Activated gamma-delta T cell treated with Interleukin-2 at 50 U/mL for 16 hours (primary cell): Measurements from ENCODE around the gene NDUFV1.
"Not testable (repeated sequence)": the region's sequence is repeated elsewhere in the genome, so short reads cannot be mapped to it uniquely, and the experiment has no call there.

ENCODE experiments used
- DNase-seq: peaks from one replicate; pipeline ENCODE4 v3.0.0-alpha.2; 2020

The NDUFV1 gene

GRCh38 chr11:67606492-67607295 lies at the start of gene NDUFV1:
NDUFV1 (plus strand) TSS chr11:67606936; CDS start chr11:67607005, 69 bp downstream.
- DNase-seq: peak; percentile 96

DNA sequence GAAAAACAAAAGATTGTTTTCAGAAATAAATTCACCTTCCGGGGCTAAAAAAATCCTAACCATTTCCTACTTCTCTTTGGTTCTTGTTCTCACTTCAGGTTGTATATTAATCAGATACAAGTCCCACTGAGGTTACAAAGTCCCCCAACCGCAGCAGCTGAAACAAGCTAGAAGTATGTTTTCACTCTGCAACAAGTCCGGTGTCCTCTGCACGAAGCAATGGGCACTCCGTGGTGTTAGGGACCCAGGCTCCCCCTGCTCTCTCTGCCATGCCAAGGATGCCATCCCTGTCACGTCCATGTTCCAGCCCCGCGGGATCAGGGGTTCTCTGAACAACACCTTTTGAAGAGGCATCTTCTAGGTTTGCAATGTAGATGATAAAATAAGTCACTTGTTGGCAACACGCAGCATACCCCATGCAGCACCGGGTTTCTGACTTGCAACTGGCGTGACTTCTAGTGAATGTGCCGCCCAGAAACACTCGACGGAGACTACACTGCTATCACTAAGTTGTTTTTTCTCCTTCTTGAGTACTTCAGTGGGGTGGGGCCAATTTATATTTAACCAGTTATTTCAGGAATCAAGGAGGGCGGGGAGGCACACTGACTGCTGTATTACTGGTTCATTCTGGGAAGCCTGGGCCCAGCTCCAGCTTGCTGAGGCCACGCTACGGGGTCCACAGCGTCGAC lies 48.5 kb upstream of the NDUFV1 start:
- no peak for DNase-seq

GRCh38 chr11:67561971-67562619 lies 44.6 kb upstream of the NDUFV1 start:
- no peak for DNase-seq

DNA sequence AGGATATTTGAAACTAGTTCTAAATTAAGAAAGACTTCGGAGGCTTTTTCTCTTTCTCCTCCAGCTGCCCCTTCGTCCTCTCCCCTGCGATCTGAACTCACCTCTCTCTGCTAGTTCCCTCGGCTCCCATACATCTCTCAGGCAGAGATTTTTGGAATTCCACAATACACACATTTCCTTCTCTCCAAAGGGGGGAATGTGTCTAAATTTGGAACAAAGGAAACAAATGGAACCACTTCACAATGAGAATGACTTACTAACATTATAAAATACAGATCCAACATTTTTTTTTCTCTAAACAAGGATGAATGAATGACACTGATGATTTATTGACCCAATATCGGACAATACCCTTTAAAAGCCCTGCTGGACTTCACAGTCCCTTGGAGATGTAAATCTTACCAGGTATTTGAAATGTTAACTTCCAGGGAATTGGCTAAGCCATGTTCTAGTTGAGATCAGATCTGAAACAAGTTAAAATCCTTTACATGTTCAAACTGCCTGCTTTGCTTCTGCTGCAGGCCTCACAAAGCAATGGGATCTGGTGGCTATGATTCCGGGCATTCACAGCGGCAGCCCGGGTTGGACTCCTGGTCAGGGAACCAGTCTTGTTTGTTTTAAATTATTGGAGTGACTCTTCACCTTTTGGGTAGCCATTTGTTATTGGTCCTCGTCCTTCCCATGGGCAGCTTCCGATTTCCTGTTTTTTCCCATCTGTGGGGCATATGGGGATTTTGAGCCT lies 43.6 kb upstream of the NDUFV1 start:
- DNase-seq: no peak

- DNase-seq: not testable (repeated sequence)
These were observed 43.0 kb upstream of the NDUFV1 start for GRCh38 chr11:67563705-67564114.

DNA sequence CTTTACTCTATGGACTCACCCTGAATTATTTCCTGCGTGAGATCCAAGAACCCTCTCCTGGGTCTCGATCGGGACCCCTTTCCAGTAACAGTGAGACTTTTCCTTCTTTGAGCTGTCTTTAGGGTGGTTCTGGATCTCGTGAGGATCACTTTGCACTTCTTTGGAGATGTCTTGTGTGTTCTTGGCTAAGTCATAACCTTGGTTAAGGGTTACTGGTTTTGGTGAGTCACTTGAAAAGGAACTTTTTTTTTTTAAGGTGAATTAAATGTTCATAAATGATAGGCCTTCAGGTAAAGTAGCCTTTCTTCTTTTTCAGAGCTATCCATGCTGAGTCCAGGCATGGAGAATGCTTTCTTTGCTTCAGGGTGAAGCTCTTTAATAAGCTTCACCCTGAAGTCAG lies 42.5 kb upstream of the NDUFV1 start:
- DNase-seq: no peak

DNA sequence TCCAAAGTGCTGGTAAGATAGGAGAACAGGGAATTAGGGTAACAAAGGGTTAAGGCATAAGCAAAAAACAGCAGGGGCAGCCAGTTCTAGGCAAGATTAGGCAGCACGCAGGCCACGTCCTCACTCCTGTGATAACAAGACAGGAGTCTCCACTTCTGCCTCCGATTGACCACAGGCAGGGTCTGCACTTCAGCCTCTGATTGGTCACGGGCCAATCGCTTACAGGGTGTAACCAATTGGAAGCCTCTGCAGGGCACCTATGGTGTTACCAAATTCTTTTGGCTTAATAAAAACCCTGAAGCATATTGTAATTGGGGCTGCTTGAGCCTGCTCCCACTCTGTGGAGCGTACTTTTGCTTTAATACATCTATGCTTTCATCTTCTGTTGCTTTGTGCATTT lies 35.3 kb upstream of the NDUFV1 start:
- no peak for DNase-seq

GRCh38 chr11:67572305-67572704 lies 34.4 kb upstream of the NDUFV1 start:
- no peak for DNase-seq

DNA sequence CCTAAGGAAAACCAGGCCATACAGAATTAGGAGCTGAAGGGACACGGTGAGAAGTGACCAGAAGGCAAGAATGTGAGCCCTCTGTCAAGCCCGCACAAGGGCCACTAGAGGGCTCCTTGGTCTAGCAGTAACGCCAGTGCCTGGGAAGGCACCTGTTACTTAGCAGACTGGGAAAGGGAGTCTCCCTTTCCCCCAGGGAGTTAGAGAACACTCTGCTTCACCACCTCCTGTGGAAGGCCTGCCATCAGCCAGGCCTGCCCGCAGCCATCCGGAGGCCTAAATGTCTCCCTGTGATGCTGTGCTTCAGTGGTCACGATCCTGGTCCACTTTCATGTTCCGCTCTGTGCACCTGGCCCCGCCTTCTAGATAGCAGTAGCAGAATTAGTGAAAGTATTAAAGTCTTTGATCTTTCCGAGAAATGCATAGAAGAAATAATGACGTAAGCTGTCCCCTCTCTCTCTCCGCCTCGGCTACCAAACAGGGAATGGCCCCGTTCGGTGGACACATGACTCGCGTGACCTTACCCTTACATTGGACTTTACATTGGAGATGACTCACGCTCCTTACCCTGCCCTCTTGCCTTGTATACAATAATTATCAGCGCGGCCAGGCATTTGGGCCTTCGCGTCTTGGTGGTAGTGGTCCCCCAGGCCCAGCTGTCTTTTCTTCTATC lies 33.9 kb upstream of the NDUFV1 start:
- no peak for DNase-seq

DNA sequence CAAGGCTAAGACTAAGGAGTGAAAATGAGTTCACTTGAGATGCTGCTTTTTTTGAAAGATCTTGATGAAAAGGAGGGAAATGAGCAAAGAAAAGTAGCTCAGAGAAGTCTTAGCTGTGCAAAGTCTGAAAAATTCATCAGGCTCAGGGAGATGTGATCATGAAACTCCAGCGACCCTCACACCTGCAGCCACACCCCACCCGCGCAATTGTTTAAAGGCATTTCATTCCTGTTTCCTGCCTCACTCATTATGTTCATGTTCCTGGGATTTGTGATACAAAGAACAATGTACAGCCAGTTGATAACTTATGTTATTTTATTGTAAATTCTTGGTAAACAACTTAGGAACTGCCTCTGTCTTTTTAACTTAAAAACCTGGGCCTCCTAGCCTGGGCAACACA lies 31.8 kb upstream of the NDUFV1 start:
- no peak for DNase-seq

- DNase-seq: no peak
These were observed 29.8 kb upstream of the NDUFV1 start for GRCh38 chr11:67576735-67577475.

DNA sequence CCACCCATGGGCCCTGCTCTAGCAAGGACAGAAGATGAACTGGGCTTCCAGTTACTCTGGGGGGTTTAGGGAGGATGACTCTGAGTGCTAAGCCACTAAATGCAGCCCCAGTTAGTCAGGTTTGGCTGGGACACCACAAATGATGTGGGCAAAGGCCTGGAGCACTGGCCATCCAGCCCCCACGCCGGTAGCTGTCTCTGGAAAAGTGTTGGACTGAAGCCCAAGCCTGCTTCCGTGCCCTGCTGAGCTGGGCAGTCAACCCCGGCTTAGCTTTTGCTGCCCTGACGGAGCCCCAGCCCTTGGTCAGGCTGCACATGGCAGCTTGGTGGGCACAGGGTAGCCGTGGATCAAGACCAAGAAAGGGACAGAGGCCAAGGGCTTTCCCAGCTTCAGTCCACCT lies 28.8 kb upstream of the NDUFV1 start:
- no peak for DNase-seq

DNA sequence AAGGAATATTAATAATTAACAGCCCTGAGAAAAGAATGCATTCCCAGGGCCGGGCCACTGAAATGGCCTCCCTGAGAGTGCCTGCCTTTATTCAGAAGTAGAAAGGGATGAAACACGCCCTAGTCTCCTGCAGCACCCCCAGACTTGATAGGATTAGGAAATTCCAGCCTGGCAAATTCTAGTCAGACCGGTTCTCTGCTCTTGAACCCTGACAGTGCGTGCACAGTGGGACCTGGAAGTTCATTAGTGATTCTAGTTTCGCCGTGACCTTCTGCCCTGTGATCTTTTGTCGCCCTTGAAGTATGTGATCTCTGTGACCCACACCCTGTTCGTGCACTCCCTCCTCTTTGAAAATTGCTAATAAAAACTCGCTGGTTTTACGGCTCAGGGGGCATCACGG lies 25.3 kb upstream of the NDUFV1 start:
- DNase-seq: no peak

GRCh38 chr11:67582011-67582410 lies 24.7 kb upstream of the NDUFV1 start:
- no peak for DNase-seq

DNA sequence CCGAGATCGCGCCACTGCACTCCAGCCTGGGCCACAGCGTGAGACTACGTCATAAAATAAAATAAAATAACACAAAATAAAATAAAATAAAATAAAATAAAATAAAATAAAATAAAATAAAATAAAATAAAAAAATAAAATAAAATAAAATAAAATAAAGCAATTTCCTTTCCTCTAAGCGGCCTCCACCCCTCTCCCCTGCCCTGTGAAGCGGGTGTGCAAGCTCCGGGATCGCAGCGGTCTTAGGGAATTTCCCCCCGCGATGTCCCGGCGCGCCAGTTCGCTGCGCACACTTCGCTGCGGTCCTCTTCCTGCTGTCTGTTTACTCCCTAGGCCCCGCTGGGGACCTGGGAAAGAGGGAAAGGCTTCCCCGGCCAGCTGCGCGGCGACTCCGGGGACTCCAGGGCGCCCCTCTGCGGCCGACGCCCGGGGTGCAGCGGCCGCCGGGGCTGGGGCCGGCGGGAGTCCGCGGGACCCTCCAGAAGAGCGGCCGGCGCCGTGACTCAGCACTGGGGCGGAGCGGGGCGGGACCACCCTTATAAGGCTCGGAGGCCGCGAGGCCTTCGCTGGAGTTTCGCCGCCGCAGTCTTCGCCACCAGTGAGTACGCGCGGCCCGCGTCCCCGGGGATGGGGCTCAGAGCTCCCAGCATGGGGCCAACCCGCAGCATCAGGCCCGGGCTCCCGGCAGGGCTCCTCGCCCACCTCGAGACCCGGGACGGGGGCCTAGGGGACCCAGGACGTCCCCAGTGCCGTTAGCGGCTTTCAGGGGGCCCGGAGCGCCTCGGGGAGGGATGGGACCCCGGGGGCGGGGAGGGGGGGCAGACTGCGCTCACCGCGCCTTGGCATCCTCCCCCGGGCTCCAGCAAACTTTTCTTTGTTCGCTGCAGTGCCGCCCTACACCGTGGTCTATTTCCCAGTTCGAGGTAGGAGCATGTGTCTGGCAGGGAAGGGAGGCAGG lies 23.2 kb upstream of the NDUFV1 start, which contains the start of gene GSTP1:
GSTP1 (plus strand) TSS at position 566 of the 958 bp plus-strand sequence; CDS start at position 598, 32 bp downstream.
- peak; percentile 77 for DNase-seq

- no peak for DNase-seq
These were observed 22.4 kb upstream of the NDUFV1 start for GRCh38 chr11:67584205-67584880.

DNA sequence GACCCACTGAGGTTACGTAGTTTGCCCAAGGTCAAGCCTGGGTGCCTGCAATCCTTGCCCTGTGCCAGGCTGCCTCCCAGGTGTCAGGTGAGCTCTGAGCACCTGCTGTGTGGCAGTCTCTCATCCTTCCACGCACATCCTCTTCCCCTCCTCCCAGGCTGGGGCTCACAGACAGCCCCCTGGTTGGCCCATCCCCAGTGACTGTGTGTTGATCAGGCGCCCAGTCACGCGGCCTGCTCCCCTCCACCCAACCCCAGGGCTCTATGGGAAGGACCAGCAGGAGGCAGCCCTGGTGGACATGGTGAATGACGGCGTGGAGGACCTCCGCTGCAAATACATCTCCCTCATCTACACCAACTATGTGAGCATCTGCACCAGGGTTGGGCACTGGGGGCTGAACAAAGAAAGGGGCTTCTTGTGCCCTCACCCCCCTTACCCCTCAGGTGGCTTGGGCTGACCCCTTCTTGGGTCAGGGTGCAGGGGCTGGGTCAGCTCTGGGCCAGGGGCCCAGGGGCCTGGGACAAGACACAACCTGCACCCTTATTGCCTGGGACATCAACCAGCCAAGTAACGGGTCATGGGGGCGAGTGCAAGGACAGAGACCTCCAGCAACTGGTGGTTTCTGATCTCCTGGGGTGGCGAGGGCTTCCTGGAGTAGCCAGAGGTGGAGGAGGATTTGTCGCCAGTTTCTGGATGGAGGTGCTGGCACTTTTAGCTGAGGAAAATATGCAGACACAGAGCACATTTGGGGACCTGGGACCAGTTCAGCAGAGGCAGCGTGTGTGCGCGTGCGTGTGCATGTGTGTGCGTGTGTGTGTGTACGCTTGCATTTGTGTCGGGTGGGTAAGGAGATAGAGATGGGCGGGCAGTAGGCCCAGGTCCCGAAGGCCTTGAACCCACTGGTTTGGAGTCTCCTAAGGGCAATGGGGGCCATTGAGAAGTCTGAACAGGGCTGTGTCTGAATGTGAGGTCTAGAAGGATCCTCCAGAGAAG lies 21.6 kb upstream of the NDUFV1 start:
- no peak for DNase-seq

DNA sequence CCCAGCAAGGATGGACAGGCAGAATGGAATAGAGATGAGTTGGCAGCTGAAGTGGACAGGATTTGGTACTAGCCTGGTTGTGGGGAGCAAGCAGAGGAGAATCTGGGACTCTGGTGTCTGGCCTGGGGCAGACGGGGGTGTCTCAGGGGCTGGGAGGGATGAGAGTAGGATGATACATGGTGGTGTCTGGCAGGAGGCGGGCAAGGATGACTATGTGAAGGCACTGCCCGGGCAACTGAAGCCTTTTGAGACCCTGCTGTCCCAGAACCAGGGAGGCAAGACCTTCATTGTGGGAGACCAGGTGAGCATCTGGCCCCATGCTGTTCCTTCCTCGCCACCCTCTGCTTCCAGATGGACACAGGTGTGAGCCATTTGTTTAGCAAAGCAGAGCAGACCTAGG lies 20.8 kb upstream of the NDUFV1 start:
- no peak for DNase-seq
